ENCODE measurements around the gene DCC. TPM values are rescaled to one million over a fixed set of nuclear protein-coding genes. Genes with fewer than 3 reads are reported as not detected.
A peak's percentile ranks its signal among the peaks of the same experiment; 100 is the strongest.

Gene DCC
- polyA plus RNA-seq (ENCODE audit: insufficient read length in 3 of 3): 10 to 100 TPM in 1 of 3 donors, 1 to 10 TPM in 2; 6.4 to 12.7 (median 8.7) TPM

GRCh38 chr18:52339891-52340371, at the start of gene DCC:
DCC (plus strand) TSS chr18:52340197; CDS start chr18:52340788, 591 bp downstream.
- peak; percentile 40 to 53 (median 45) for DNase-seq (ENCODE audit: low read depth in 3 of 3, low spot score in 2 of 3)

DNA sequence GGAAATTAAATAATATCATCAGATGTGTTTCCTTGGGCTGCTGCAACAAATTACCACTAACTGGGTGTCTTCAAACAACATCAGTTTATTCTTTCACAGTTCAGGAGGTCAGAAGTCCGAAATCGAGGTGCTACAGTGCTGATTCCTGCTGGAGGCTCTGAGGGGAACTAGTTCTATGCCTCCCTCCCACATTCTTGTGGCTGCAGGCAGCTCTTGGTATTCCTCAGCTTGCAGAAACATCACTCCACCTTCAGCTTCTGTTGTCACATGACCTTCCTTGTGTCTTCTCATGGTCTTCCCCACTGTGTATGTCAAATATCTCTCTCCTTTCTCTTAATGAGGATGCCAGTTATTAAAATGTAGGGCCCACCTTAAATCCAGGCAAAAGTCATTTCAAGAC, 29.3 kb upstream of the DCC start:
- DNase-seq (ENCODE audit: low read depth in 3 of 3, low spot score in 2 of 3): no peak

DNA sequence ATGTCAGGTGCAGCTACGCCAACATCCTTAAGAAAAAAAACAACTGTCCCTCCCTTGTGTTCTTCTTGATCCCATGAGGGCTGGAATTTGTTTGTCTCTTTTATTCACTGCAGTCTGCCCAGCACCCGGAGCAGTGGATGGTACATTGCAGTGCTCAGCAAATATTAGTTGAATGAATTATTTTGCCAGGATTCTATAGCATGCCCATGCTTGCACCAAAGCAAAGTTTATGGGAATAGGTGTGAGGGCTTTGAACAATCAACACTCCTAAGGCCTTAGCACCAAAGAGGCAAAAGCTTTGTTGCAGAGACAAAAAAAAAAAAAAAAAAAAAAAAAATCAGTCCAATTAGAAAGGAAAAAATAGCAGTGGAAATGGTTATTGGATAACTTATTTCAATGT, 28.7 kb upstream of the DCC start:
- no peak for DNase-seq (ENCODE audit: low read depth in 3 of 3, low spot score in 2 of 3)

DNA sequence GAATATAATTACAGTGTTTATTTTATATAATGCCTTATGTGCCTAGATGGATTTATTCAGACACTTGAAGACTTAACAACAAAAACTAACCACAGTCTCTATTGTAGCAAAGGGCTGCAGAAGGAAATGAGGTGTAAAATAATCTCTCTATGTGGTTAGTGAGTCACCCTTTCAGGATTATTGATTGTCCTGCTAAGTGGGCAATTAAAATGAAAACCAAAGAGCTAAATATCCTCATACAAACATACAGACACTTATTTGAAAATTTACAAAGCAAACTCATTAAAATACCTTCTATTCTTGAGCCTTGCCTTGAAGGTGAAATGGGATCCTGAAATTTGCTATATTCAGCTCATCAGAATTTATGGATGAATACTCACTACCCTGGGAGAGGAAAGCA, 27.7 kb upstream of the DCC start:
- DNase-seq (ENCODE audit: low read depth in 3 of 3, low spot score in 2 of 3): no peak

DNA sequence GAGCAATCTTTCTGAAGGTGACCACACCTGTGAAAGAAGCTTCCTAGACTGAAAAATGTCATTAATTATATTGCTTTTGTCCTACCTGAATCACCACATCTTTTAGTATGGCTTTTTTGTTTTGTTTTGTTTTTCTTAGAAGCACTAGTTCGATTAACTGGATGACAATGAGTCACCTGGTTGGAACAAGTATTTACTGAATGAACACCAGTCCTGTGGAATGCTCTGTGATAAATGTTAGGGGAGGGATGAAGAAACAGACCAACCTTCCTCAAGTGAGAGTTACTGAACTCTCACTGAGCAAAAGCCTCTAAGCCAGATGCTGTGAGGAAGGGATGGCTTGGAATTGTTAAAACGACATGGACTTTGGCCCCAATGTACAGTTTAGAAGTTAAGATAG, 26.8 kb upstream of the DCC start:
- no peak for DNase-seq (ENCODE audit: low read depth in 3 of 3, low spot score in 2 of 3)

DNA sequence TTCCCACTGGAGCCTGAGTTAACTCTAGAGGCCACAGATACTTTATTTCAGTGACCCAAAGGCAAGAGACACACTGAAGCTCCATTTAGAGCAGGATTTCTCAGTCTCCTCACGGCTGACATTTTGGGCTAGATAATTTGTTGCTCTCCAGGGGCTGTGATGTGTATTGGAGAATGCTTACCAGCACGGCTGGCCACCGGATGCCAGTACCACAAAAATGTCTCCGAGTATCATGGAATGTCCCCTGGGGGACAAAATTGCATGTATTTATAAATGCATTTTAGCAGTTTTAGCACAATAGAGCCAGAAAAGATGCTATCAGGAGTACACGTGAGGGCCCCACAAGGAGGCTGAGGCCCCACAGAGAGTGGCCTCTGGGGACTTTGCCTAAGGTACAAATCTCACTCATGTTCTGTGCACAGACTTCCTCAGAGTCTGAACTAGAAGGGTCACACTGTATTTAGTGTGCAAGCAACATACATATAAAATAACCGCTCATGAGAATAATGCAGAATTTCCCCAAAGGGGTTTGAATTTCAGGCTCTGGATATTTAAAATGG, 20.5 kb upstream of the DCC start:
- no peak for DNase-seq (ENCODE audit: low read depth in 3 of 3, low spot score in 2 of 3)

- DNase-seq (ENCODE audit: low read depth in 3 of 3, low spot score in 2 of 3): no peak
Measured at GRCh38 chr18:52322307-52322706, 17.7 kb upstream of the DCC start.

- no peak for DNase-seq (ENCODE audit: low read depth in 3 of 3, low spot score in 2 of 3)
Measured at GRCh38 chr18:52323802-52324201, 16.2 kb upstream of the DCC start.

DNA sequence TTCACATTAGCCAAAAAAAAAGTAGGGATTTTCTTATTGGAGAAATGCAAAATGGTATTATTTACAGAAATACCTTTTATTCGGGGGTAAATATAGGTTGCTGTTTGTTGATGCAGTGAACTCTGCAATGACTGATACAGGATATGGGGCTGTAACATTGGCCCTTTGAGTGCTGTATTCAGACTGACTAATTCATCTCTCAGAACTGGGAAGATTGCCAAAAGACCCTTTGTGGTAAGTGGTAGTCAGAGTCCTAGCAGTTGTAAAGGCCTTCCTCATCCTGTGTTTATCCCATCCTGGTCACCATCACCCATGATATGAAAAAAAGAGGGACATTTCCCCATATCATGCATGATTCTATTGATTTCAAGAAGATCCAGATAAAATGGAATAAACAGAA, 14.0 kb upstream of the DCC start:
- no peak for DNase-seq (ENCODE audit: low read depth in 3 of 3, low spot score in 2 of 3)

GRCh38 chr18:52333860-52334259, 6.1 kb upstream of the DCC start:
- no peak for DNase-seq (ENCODE audit: low read depth in 3 of 3, low spot score in 2 of 3)

DNA sequence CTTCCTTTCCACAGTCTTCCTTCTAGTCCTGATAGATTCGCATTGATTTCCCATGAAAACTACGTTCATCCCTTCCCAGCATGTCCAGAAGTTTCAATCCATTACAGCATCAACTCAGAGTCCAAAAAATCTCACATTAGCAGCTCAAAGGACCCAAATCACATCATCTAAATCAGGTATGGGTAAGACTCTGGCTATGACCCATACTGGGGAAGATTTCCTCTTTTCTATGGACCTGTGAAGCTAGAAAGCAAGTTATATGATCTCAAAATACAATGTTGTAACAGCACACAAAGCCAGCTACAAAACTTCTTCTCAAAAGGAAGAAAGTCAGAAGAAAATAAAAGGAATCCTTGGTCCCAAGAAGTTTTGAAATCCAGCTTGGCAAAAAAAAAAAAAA, 5.7 kb upstream of the DCC start:
- no peak for DNase-seq (ENCODE audit: low read depth in 3 of 3, low spot score in 2 of 3)

GRCh38 chr18:52334896-52335295, 5.1 kb upstream of the DCC start:
- no peak for DNase-seq (ENCODE audit: low read depth in 3 of 3, low spot score in 2 of 3)

GRCh38 chr18:52337276-52337675, 2.7 kb upstream of the DCC start:
- no peak for DNase-seq (ENCODE audit: low read depth in 3 of 3, low spot score in 2 of 3)

DNA sequence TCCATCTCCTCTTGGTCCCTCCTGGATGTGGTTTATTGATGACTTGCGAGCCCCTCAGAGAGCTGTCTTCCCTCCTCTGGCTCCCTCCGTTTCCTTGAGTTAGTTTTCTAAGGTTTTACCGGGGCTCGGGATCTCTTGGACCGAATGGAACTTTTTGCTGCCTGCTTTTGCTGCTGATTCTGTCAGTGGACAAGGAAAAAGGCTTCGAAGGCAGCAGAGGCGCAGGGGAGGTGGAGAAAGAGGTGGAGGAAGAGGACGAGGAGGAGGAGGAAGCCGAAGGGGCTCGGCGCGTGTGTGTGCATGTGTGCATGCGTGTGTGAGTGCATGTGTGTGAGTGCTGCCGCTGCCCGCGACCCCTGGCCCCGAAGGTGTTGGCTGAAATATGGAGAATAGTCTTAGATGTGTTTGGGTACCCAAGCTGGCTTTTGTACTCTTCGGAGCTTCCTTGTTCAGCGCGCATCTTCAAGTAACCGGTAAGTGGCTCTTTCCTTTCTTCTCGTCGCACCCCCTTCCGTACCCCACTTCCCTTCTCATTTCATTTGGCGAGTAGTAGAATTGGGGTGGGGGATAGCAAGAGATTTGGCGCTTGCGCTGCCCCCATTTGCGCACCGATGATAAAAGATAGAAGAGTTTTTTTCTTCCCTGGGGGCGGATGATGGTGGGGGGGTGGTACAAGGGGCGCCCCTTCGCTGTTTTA, 557 bp downstream of the DCC start:
- DNase-seq (ENCODE audit: low read depth in 3 of 3, low spot score in 2 of 3): peak in 1 of 3 donors; percentile 10

DNA sequence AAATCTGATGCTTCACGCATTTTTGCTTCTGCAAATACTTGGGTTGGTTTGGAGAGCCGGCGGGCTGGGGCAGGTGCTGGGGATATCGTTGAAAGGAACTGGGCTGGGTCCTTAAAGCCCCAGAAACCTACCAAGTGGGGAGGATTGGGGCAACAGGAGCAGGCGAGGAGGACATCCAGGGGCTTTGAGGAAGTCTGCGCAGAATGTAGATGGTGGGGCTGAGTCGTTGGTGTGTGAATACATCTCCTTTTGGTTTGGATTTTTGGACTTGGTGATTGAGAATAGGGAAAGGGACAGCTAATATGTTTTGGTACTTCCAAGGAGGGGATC, 1.1 kb downstream of the DCC start:
- DNase-seq (ENCODE audit: low read depth in 3 of 3, low spot score in 2 of 3): no peak

DNA sequence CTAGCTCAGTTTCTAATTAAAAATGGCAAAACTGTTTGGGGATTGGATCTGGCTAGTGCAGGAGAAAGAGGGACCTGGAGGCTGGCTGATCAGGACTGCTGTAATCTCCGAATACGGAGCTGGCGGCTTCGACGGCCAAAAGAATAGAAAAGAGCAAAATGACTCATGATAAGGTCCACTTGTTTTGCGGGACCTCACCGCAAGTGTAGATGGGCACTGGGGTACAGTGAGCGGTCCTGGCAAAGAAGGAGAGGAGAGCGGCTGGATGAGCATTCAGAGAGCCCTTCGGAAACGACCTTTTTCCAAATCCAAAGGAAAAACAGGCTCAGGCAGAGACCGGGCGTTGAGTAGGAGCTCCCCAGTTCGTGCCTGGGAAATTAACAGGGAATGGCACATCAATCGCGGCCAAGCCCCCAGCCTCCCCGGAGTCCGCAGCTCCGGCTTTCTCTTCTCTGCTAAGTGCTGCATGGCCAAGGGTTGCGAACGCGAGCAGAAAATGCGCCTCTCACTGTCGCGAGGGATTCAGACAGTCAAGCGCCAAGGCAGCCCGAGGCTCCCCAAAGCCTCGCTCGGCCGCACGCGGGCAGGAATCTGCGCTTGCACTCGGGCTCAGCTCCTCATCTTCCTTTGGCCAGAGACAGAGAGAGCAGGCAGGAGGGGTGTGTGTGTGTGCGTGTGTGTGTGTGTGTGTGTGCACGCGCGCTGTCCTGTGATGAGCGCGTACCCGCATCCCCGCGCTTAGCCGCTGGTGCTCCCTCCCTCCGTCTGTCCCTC, 1.8 kb downstream of the DCC start:
- DNase-seq (ENCODE audit: low read depth in 3 of 3, low spot score in 2 of 3): peak in 2 of 3 donors; percentile 19 to 21

DNA sequence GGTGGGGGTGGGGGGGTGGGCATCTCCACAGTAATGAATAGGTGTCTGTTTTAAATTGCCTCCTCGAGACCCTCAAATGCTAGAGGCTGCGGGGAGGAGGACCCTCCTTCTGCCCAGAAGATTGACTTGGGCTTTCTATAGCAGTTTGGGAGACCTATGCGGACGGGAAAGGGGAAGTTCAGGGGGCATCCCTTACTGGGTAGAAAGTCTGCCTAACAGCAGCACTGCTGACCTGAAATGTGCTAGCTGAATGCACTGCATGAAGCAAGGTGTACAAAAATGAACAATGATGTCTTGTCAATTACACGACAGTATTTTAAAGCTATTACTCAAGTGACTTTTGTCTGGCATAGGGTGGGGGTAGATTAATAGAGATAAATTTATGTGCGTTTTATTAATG, 2.5 kb downstream of the DCC start:
- DNase-seq (ENCODE audit: low read depth in 3 of 3, low spot score in 2 of 3): no peak

DNA sequence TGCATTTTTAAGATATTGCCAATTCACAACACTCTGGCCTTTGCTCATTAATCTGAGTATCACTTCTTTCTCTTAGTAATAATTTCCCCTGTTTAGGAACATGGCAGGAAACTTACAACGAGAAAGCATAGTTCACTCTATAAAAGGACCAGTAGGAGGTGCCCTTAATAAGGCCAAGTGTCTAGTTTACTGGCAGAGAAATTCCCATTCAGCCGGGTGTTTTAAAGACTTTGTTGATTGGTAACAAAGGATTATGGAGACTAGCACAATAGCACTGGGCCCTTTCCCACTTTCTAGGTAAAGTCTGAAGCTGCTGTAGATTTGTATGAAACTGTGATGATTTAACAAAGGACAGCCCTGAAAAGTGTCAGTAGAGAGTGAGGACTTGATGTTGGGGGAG, 3.1 kb downstream of the DCC start:
- peak in 1 of 3 donors; percentile 17 for DNase-seq (ENCODE audit: low read depth in 3 of 3, low spot score in 2 of 3)

GRCh38 chr18:52343731-52344340, 3.8 kb downstream of the DCC start:
- peak in 1 of 3 donors; percentile 15 for DNase-seq (ENCODE audit: low read depth in 3 of 3, low spot score in 2 of 3)

- no peak for DNase-seq (ENCODE audit: low read depth in 3 of 3, low spot score in 2 of 3)
Measured at GRCh38 chr18:52344881-52345280, 4.9 kb downstream of the DCC start.

- DNase-seq (ENCODE audit: low read depth in 3 of 3, low spot score in 2 of 3): no peak
Measured at GRCh38 chr18:52345428-52345827, 5.4 kb downstream of the DCC start.

Data from right renal cortex interstitium (tissue), 3 donors.